ENCODE data around the gene BCL2.

The BCL2 gene

GRCh38 chr18:63325086-63325686, 5.6 kb upstream of the BCL2 start:
- DNase-seq: no peak

GRCh38 chr18:63322908-63323634, 3.5 kb upstream of the BCL2 start:
- DNase-seq: peak; percentile 67

- DNase-seq: no peak
Measured at GRCh38 chr18:63322206-63322605, 2.6 kb upstream of the BCL2 start.

- DNase-seq: no peak
Measured at GRCh38 chr18:63321291-63321690, 1.7 kb upstream of the BCL2 start.

- no peak for DNase-seq
Measured at GRCh38 chr18:63320975-63321265, 1.4 kb upstream of the BCL2 start.

GRCh38 chr18:63320123-63320974, 780 bp upstream of the BCL2 start:
- DNase-seq: peak; percentile 80

GRCh38 chr18:63318889-63319382, 633 bp downstream of the BCL2 start:
- no peak for DNase-seq

GRCh38 chr18:63317982-63318888, 1.3 kb downstream of the BCL2 start:
- DNase-seq: peak; percentile 92

GRCh38 chr18:63317556-63317946, 2.0 kb downstream of the BCL2 start:
- no peak for DNase-seq

- DNase-seq: peak; percentile 13
Measured at GRCh38 chr18:63316612-63317555, 2.7 kb downstream of the BCL2 start.

- DNase-seq: no peak
Measured at GRCh38 chr18:63315876-63316275, 3.7 kb downstream of the BCL2 start.

GRCh38 chr18:63315131-63315662, 4.4 kb downstream of the BCL2 start:
- no peak for DNase-seq

GRCh38 chr18:63314062-63314790, 5.3 kb downstream of the BCL2 start:
- no peak for DNase-seq

- DNase-seq: no peak
Measured at GRCh38 chr18:63313396-63313917, 6.1 kb downstream of the BCL2 start.

- DNase-seq: no peak
Measured at GRCh38 chr18:63312737-63313395, 6.7 kb downstream of the BCL2 start.

- DNase-seq: no peak
Measured at GRCh38 chr18:63312019-63312409, 7.6 kb downstream of the BCL2 start.

GRCh38 chr18:63311118-63312018, 8.2 kb downstream of the BCL2 start:
- DNase-seq: no peak

GRCh38 chr18:63309422-63309821, 10.1 kb downstream of the BCL2 start:
- no peak for DNase-seq
